HS-5 (cell line): ENCODE data around the gene LUC7L2.
"Not testable (repeated sequence)": the region's sequence is repeated elsewhere in the genome, so short reads cannot be mapped to it uniquely, and the experiment has no call there.

ENCODE experiments used
- DNase-seq: peaks from one replicate; pipeline ENCODE4 v3.0.0-alpha.2; 2012; ENCODE audit warnings: low read depth

LUC7L2 gene

DNA sequence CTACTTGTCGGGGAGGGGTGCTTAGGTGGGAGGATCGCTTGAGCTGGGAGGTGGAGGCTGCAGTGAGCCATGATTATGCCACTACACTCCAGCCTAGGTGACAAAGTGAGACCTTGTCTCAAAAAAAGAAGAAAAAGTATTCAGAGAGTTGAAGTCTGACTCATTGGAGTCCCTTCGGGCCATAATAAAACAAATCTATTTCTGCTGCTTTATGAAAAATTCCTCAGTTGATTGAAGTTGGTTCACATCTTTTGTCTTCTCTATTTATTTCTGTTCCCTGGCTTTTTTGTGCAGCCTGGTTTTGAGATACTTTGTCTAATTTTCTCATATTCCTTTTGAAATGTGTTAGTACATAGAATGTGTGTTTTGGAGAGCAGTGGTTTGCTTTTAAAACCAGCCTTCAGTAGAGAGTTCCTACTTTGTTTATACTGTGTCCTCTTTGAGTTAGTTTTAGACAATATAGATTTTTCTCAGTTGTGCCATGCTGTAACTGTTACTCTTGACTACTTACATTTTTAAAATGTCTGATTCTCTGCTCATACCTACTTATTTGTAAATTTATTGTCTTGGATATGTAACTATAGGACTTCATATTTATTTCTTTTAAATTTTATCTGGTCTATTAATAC lies 36.7 kb downstream of the LUC7L2 start:
- no peak for DNase-seq

DNA sequence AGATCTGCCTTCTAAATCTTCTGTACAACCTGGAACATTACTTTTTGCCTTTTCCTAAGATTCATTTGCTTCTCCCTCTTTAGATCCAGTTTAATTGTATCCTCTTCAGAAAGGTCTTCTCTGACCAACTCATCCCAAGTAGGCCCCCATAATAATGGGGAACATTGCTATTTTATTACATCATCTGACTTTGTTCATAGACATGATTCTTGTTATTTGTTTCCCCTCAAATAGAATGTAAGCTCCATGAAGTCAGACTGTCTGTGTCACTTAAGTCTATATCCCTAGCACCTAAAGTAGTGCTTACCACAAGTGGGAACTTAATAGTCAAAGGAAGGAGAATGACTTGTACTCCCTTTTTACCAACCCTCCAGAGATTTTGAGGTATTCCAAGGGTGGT lies 37.5 kb downstream of the LUC7L2 start:
- no peak for DNase-seq

DNA sequence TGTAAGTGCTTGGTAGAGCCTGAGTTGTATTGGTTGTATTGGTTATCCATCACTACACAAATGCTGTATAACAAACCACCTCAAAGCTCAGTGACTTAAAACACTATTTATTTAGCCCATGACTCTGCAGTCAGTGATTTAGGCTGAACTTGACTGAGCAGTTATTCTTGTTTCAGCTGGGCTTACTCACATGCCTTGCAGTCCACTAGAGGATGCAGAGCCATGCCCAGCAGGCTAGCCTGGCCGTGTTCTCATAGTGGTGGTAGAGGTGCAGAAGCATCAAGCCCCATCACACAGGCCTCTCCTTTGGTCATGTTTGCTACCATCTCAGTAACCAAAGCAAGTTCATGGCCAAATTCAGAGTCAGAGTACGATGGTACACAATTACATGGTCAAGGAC lies 43.9 kb downstream of the LUC7L2 start:
- DNase-seq, result no peak

DNA sequence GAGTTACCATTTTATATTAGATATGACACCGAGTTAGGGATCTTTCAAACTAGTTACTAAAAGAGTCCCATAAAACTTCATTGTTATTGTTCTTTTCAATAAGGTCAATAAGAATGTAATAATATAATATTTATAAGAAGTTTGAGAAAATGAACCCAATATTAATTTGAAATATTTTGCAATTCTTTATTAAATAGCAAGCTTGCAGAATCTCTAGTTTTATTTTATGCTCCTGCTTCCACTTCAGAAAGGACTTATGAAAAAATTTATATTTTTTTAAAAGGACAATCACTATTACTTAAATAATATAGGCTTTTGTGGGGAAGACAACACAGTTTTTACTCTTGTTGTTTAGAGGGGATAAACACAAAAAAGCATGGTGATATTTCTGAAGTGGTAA lies 47.9 kb downstream of the LUC7L2 start:
- no peak for DNase-seq

DNA sequence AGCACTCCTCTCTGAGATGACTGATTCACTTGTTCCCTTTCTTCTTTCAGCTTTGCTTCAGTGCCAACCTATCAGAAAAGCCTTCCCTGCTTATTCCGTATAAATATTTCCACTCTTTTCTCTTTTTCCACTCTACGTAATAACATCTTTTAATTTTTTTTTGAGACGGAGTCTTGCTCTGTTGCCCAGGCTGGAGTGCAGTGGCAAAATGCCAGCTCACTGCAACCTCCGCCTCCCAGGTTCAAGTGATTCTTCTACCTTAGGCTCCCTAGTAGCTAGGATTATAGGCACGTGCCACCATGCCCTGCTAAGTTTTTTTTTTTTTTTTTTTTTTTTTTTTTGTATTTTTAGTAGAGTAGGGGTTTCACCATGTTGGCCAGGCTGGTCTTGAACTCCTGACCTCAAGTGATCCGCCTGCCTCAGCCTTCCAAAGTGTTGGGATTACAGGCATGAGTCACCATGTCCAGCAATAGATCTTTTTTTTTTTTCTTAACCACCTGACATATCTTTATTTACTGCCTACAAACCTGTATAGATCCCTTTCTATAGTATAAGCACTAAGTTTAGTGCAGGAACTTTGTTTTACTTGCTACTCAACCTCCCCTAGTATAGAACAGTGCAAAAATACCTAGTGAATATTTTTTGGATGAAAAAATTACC lies 55.2 kb downstream of the LUC7L2 start:
- DNase-seq, result not testable (repeated sequence)

DNA sequence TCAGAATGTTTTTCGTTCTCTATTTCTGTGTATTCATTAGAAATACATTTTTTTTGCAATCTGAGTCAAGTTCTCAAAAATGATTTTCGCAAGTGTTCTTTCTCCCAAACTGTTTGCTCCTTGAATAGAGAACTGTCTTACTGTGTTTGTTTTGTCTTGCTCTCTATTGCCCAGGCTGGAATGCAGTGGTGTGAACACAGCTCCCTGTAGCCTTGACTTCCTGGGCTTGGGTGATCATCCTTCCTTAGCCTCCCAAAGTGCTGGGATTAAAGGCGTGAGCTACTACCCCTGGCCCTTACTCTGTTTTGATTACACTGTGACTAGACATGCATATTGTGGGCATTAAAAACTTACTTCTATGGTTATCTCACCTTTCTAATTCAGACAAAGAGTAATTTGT lies 56.7 kb downstream of the LUC7L2 start:
- no peak for DNase-seq

DNA sequence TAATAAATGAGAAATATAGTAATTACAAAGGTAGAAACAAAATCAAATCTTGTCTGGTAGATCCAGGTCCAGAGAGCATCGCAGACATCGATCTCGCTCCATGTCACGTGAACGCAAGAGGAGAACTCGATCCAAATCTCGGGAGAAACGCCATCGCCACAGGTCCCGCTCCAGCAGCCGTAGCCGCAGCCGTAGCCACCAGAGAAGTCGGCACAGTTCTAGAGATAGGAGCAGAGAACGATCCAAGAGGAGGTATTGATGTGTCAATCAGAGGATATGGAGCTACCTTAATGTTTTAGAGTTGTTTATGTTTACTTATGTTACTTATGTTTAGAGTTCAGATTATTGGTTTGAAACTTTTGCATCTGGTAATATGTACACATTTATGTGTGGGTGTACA lies 57.8 kb downstream of the LUC7L2 start:
- no peak for DNase-seq

DNA sequence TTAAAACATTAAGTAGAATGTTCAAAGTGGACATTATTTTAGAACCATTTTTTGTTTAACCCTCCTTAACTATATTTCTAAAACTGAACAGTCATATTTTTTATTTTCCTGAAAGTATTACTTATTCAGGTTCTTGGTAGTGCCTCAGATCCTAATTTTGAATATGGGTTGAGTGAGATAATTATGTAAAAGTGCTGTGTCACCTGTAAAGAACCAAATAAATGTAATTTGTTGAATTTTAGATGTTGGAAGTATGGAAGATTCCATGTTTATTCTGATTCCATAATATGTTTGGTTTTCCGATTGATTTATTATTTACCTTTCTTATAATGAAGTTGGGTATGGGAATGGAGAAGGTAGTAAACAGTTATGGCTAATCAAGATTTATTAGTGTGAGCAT lies 61.4 kb downstream of the LUC7L2 start:
- DNase-seq, result no peak

DNA sequence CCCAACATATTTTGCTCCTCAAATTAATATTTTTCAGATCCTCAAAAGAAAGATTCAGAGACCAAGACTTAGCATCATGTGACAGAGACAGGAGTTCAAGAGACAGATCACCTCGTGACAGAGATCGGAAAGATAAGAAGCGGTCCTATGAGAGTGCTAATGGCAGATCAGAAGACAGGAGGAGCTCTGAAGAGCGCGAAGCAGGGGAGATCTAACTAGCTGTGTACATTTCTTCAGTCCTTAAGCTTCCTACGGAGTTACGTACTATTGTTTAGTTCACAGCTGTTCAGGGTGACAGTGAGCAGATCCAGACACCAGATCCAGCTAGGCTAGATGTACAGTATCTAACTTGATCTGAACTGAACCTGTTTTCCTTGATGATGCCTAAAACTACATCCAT lies 62.4 kb downstream of the LUC7L2 start:
- DNase-seq, result no peak

DNA sequence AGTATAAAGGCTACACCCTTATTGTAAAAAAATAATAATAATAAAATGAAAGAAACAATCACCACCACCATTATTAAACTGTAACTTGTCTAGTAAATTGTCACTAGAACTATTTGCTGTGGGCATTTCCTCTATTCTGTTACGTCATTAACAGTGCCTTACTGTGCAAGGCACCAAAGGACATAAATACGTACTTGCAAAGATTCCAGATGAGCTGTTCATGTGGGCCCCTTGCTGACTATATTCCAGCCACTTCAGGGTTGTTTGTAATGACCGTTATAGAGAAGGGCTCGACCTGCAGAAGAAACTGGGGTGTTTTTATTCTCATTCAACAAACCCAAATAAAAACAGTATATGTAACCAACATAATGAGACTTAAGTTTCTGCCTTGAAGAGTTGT lies 63.4 kb downstream of the LUC7L2 start:
- no peak for DNase-seq

DNA sequence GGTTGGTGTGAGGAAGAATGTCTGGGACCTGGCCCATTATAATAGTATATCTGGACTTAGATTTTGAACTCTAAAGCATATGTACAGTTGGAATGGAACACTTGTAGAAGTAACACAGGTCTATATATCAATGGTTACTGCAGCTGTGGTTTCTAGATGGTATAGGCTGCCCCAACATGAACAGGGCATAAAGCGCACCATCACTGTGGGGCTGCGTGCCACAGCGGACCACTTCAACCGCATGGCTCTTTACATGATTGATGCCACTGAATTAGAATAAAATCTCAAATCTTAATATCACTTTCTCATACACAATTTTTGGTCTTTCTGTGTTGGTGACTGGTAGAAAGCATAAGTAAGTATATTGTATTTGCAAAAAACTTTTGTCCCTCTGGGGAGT lies 64.3 kb downstream of the LUC7L2 start:
- DNase-seq, result no peak

DNA sequence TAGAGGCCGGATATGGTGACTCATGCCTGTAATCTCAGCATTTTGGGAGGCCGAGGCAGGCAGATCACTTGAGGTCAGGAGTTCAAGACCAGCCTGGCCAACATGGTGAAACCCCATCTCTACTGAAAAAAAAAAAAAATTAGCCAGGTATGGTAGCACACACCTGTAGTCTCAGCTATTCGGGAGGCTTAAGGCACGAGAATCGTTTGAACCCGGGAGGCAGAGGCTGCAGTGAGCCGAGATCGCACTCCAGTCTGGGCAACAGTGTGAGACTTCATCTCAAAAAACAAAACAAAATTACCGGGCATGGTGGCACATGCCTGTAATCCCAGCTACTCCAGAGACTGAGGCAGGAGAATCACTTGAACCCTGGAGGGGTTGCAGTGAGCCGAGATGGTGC lies 66.0 kb downstream of the LUC7L2 start:
- not testable (repeated sequence) for DNase-seq

DNA sequence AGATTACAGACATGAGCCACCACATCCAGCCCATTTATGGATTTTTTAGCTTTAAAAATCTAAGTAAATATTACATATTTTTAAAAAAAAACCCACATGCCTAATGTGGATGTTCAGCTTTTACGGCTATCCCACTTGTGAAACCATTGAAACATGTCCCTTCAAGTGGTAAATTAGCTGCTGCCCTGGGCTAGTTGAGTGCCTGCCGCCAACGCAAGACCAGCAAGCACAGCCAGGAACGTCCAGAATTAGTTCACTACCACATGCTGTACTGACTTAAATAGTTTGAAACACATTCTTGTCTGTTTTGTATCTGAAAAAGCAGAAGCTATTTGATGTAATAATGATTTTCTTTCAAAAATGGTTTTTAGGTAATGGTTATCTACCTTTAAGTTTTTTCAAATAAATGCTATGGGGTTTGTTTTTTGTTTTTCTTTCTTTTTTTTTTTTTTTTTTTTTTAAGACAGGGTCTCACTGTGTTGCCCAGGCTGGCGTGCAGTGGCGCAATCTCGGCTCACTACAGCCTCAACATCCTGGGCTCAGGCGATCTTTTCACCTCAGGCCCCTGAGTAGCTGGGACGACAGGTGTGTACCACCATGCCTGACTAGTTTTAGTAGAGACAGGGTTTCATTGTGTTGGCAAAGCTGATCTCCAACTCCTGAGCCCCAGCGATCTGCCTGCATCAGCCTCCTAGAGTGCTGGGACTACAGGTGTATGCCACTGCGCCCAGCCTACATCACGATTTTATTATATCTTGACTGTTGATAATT lies 66.7 kb downstream of the LUC7L2 start:
- no peak for DNase-seq

DNA sequence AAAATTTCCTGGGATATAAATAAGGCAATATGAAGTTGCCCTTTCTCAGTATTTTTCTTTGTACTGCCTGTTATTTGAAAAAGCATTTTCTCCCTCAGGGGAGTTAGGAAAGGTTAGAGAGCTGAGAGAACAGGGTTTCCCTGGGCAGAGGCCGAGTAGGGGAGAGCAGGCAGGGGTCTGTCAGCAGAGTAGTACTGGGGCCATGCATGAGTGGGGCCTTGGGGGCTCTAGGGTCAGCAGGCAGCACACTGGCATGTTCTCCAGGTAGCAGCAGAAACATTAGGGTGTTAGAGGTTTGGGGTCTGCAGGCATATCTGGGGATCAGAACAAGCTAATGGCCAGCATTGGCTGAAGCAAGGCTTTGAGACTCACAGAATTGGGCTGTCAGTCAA lies 67.3 kb downstream of the LUC7L2 start:
- no peak for DNase-seq

DNA sequence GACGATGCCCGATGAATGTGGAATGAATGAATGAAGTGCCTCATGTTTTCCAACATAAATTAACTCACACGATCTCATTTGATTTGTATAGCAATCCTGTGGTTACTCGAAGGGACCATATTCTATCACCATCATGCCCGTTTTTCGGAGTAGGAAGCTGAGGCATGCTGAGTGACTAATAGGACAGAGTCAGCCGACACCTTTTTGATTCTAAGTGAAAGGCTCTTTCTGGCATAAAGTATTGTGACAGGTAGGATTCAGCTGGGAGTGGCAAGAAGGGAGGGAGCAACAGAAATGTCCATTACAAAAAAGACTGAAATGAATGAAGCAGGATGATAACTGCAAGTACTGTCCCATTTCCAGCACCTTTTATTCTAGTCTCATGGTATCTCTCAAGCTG lies 68.1 kb downstream of the LUC7L2 start:
- DNase-seq, result no peak

DNA sequence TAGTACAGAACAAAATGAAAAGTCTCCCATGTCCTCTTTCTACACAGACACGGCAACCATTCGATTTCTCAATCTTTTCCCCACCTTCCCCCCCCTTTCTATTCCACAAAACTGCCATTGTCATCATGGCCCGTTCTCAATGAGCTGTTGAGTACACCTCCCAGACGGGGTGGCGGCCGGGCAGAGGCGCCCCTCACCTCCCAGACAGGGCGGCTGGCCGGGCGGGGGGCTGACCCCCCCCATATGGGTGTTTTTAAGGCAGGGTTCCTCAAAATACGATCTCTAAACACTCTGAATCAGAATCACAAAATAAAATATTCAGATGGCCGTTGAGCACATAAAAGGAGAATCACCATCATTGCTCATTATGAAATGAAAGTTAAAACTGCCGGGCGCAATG lies 70.0 kb downstream of the LUC7L2 start:
- DNase-seq, result not testable (repeated sequence)

DNA sequence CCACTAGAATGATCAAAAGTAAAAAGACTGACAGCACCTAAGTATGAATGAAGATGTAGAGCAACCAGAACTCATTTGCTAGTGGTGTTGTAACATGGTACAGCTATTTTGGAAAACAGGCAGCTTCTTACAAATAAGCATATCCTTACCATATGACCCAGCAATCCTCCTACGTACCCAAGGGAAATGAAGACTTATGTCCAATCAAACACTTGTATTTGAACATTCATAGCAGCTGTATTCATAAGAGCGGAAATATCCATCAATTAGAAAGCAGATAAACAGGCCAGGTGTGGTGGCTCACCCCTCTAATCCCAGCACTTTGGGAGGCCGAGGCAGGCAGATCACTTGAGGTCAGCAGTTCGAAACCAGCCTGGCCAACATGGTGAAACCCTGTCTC lies 70.7 kb downstream of the LUC7L2 start:
- no peak for DNase-seq

DNA sequence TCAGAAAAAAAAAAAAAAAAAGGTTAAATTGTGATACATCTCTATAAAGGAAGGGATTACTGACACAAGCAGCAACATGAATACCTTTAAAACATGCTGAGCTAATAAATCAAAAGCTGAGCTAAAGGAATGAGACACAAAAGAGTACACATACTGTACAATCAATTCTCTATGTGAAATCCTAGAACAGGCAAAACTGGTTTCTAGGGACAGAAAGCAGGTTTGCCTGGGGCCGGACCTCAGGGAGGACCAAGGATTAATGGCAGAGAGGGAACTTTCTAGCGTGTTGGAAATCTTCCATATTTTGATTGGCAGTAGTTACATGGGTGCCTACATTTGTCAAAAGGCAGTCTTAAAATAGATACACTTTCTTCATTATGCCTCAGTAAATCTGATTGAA lies 71.3 kb downstream of the LUC7L2 start:
- DNase-seq, result no peak

DNA sequence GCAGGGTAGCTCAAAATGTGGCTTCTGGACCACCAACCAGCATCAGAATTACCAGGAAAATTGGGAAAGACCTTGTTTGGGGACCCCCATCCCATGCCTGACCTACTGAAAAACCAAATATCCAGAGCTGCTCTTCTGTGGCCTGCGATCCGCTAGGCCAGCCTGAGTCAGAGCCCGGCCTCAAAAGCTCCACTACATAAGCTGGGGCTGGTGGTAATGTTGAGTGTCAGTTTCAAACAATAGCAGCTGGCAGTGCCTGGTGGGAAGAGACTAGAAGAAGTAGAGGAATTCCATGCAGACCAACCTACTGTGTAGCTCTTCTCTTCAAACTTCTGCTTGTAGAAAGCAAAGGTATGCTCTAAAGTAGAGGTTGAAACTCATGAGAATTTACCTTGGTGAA lies 71.8 kb downstream of the LUC7L2 start:
- DNase-seq, result no peak

DNA sequence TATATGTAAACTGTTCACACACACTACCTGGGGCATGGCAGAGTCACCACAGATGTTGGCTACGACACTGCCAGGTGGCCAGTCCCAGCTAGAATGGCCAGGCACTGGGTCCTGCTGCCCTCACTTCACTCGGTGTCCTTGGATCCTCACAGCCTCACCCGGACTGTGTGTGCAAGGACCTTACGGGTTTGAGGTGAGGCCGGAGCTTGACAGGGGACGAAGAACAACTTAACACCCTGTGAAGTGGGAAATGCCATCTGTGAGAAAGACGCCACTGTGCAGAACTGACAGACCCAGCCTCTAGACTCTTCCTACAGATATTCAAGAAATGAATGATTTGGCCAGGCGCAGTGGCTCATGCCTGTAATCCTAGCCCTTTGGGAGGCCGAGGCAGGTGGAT lies 77.1 kb downstream of the LUC7L2 start:
- DNase-seq, result no peak

DNA sequence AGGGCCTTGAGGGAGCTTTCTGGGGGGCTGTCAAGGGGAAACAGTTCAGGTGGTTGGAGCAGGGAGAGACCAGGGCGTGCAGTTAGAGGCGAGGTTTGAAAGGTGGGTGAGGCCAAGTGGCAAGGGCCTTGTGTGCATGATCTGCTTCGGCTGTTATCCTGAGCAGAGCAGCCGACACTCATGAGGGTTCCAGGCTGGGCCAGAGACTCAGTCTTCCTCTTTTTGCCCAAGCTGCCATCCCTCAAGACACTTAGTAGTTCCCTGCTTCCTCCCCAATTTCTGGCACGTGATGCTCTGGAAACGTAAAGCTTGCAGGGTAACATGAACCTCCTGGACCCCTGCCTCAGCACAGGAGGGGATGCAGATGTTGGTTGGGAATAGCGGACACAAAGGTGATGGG lies 79.7 kb downstream of the LUC7L2 start:
- no peak for DNase-seq

DNA sequence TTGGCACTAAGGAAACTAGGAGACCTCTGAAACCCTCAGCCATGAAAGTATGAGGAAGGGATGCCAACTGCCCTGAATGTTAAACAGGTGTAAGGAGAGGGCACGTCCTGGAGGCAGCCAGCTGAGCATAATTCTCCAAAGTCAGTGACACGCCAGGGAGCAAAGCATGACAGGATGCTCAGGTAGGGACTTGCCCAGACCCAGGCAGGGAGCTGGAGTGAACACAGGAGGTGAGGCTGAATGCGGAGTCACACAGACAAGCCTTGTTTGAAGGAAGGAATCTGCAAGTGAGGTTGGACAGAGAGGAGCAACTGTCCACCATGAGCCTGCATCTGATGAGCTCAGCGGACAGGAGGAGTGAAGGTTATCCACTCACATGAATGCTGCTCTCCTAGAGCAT lies 82.3 kb downstream of the LUC7L2 start:
- no peak for DNase-seq

DNA sequence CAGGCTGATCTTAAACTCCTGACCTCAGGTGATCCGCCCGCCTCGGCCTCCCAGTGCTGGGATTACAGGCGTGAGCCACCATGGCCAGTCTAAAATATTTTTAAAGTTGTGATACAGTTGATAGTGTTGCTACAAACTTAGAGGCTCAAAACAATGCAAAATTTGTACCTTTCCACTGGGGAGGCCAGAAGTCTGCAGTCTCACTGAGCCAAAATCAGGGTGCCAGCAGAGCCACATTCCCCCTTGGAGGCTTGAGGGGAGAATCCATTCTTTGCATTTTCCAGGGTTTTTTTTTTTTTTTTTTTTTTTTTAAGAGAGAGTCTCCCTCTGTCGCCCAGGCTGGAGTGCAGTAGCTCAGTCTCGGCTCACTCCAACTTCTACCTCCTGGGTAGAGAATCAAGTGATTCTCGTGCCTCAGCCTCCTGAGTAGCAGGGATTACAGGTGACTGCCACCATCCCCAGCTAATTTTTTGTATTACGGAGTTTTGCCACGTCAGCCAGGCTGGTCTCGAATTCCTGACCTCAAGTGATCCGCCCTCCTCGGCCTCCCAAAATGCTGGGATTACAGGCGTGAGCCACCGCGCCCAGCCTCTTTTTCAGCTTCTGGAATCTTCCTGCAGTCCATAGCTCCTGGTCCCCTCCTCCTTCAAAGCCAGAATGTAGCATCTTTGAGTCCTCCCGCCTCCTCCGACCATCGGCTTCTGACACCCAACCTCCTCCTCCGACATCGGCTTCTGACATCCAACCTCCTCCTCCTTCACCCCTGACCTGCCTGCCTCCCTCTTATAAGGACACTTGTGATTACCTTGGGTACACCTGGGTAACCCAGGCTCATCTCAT lies 86.6 kb downstream of the LUC7L2 start:
- DNase-seq, result no peak
